HCEC 1CT (cell line): ENCODE results near the gene SMOC1.
A peak's percentile ranks its signal among the peaks of the same experiment; 100 is the strongest.

ENCODE experiments used
- DNase-seq: peaks from one replicate; pipeline ENCODE4 v3.0.0-alpha.2; 2017

SMOC1 gene

GRCh38 chr14:69879175-69880043 is at the start of gene SMOC1:
SMOC1 (plus strand) TSS chr14:69879416; CDS start chr14:69879679, 263 bp downstream.
- DNase-seq = peak; percentile 77

DNA sequence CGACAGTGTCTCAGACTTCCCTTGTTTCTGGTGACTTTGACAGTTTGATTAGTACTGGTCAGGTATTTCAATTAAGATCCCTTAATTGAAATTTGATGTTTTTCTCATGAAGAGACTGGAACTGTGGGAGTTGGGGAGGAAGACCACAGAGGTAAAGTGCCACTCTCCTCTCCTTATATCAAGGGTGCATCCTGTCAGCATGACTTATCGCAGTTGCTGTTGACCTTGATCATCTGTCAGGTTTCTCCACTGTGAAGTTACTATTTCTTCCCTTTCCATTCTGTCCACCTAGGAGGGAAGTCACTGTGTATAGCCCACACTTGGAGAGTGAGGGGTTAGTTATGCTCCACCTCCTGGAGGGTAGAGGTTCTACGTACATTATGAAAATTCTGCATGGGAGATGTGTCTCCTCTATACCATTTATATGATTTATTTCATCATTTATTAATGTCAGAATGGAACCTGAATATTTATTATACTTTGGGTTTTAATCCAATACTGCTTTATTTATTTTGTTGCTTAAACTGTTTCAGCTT is 40.3 kb upstream of the SMOC1 start:
- no peak for DNase-seq

GRCh38 chr14:69839661-69840060 is 39.6 kb upstream of the SMOC1 start:
- DNase-seq = no peak

- DNase-seq = no peak
Observed at GRCh38 chr14:69841656-69842055, 37.6 kb upstream of the SMOC1 start.

DNA sequence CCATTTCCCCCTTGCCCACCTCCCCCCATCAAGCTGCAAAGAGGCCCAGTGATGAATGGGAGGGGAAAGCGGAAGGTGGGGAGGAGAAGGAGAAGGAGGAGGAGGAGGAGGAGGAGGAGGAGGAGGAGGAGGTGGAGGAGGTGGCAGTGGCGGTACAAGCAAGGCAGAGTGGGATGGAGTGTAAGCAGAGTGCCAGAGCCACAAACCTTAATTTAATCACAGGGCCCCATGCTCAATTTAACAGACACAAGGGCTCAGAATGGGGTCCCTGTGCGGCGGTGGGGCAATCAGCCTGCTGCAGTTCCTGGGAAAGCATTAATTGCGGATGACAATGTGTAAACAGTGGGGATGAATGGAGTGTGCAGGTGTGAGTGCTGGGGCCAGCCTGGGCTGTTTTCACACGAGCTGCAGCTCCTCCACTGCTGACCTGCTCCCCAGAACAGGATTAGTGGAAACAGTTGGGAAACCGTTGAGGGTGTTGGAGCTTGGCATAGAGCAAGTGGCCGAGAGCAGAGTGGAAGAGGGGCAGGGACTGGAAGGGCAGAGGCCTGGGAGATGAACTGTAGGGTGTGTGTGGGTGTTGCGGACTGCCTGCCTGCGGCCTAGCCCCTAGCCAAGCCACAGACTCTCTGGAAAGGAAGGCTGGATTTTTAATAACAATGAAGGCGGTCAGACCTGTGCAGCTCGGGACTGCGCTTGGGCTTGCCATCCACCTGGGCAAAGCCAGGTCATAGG is 36.4 kb upstream of the SMOC1 start:
- DNase-seq = no peak

DNA sequence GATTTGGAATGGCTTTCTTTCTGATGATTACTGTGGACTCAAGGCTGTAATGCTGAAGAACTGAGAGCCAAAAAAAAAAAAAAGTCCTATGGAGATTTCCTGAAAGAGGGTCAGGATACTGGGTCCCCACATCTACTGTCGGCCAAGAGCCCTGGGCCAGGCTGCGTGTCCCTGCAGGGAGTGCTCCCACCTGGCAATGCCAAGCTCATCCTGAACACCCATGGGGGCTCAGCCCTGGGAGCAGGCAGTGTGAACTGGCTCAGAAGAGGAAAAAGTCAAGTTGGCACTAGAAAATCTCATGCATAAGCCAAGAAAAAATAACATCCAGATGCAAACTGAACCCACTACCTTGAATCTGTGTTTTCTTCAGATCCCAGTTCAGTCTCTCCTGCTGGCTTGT is 35.0 kb upstream of the SMOC1 start:
- no peak for DNase-seq

- DNase-seq = no peak
Observed at GRCh38 chr14:69845050-69845581, 34.1 kb upstream of the SMOC1 start.

DNA sequence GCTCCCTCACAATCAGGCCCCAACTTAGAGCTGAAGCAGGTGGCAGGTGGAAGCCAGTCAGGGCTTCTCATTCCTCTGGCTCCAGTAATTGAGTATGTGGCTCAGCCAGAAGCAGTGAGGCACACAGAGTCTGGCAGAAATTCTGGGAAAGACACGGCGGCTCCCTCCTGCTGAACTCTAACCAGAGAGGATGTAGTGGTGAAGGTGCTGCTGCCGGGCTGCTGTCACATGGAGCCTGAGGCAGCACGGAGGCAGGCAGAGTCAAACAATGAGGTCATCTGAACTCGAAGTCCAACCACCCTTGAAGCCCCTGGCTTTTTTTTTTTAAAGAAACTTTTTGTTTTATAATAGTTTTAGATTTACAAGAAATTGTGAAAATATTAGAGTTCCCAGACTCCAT is 33.4 kb upstream of the SMOC1 start:
- DNase-seq = no peak

GRCh38 chr14:69848156-69848555 is 31.1 kb upstream of the SMOC1 start:
- DNase-seq = no peak

- no peak for DNase-seq
Observed at GRCh38 chr14:69848903-69849391, 30.3 kb upstream of the SMOC1 start.

- no peak for DNase-seq
Observed at GRCh38 chr14:69850086-69850735, 29.0 kb upstream of the SMOC1 start.

- DNase-seq = no peak
Observed at GRCh38 chr14:69850736-69851112, 28.5 kb upstream of the SMOC1 start.

- DNase-seq = no peak
Observed at GRCh38 chr14:69852531-69853321, 26.5 kb upstream of the SMOC1 start.

DNA sequence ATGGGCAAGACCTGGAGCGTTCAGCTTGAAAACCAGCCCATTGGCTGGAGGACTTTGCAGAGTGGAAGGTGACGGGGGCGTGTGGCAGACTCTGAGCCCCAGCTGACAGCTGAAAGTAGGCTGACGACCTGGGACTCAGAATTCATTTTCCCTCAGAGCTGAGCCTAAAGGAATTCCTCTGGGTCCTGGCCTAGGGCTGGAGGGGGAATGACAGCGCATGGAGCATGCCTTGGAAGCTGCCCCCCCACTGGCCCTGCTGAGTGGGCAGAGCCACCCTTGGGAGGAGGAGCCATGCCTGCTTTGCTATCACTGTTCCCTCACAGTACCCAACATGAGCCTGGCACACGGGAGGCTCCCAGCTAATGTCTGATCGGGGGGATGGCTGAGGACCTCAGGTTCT is 25.4 kb upstream of the SMOC1 start:
- DNase-seq = no peak

DNA sequence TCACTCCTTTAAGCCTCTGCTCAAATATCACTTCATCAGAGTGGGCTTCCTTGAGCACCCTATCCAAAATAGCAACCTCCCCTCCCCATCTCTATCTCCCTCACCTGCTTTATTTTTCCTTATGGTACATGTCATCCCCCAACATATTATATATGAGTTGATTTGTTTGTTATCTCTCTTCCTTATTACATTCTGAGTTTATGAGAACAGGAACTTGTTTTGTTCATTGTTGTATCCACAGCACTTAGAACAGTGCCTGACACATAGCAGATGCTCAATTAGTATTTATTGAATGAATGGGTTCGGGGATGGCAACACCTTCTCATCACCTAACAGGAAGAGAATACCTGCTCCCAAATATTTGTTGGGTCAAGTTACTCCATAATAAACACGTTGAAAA is 24.6 kb upstream of the SMOC1 start:
- DNase-seq = no peak

DNA sequence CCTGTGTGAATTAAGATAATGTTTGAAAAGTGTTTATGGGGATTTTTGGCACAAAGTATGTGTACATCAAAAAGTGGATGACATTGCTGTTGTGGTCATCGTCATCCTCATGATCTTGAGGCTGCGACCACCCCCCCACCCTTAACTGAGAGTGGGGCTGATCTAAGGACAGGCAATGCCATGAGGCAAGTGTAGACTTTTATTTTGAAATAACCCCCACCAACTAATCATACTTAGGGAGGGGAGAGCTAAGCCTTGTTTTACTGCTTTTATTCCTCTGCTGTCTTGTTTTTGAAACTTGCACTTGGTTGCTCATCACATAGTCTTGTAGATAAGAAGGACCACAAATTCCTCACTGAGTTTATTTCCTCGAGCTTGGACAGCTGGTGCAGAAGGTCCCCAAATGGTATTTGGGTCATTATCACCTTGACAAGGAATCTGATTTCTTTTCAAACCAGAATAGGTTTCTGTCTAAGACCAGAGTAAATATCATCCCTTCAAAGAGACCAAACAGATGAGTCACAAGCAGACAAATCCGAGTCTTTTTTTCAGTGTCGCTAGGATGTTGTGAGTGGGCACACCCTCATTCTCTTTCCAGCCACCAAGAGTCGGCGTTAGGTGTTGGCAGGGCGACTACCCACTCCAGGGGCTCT is 23.9 kb upstream of the SMOC1 start:
- no peak for DNase-seq

- no peak for DNase-seq
Observed at GRCh38 chr14:69858801-69859200, 20.4 kb upstream of the SMOC1 start.

DNA sequence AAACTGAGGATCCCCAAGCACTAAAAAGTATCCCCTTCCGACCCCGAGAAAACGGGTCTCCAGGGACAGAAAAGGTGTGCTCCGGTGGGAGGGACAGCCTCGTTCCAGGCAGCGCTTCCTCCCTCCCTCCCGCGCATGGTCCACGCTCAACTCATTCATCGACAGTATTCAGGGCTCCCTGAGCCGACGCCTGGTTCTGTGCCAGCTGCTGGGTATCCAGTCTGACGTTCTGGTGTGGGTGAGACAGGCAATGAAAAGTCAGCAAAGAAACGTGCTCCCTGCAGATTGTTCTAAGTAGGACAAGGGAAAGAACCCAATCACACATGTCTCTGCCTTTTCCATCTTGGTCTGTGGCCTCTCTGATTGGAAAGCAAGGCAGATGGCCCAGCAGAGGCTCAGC is 19.6 kb upstream of the SMOC1 start:
- no peak for DNase-seq

- DNase-seq = no peak
Observed at GRCh38 chr14:69860221-69860620, 19.0 kb upstream of the SMOC1 start.

DNA sequence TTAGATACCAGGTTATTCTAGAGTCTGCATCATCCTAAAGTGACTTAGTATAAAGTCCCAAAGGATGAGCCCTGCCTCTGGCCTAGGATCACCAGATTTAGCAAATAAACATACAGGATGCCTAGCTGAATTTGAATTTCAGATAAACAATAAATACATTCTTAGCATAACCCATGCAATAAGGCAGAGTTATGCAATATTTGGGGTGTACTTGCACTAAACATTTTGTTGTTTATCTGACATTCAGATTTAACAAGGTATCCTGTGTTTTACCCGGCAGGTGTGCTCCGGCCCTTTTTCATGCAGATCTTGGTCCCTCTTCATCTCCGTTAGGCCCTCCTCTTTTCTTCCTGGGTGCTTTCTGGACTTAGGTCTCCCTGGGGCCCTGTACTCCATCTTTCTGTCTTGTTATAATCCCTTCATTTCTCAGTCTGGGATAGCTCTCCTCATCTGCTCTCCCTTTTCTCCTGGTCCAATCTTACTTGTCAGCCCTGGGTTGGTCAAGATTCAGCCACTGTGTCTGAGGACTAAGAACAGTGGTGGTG is 18.1 kb upstream of the SMOC1 start:
- DNase-seq = no peak

- DNase-seq = no peak
Observed at GRCh38 chr14:69863083-69863482, 16.1 kb upstream of the SMOC1 start.
